Thyroid gland (tissue), 4 donors: ENCODE measurements around the gene NBDY. TPM values are rescaled to one million over a fixed set of nuclear protein-coding genes. Genes with fewer than 3 reads are reported as not detected.
A peak's percentile ranks its signal among the peaks of the same experiment; 100 is the strongest.

ENCODE experiments used
- DNase-seq, 2 donors: peaks; one replicate each; pipeline ENCODE4 v3.0.0-alpha.2; 2019
- H3K27ac ChIP-seq, 3 donors: fragments of 200-600 bp; sonication (generic); 1 replicate in 2 of 3; 2 replicates in 1 of 3; pipeline ENCODE4 v1.5.1; 2016 to 2019; ENCODE audit warnings: mild to moderate bottlenecking in 1 of 3, moderate library complexity in 1 of 3
- H3K27me3 ChIP-seq: fragments of 200-600 bp; sonication (generic); one replicate; pipeline ENCODE4 v1.5.1; 2019
- H3K36me3 ChIP-seq, 2 donors: fragments of 200-600 bp; sonication (generic); one replicate each; pipeline ENCODE4 v1.5.1; 2016 to 2019
- H3K4me1 ChIP-seq, 2 donors: fragments of 200-600 bp; sonication (generic); one replicate each; pipeline ENCODE4 v1.5.1; 2017 to 2019
- H3K4me3 ChIP-seq, 3 donors: fragments of 200-600 bp; sonication (generic); replicated peaks in 1 of 3; 1 replicate in 2 of 3; 2 replicates in 1 of 3; pipeline ENCODE4 v1.5.1; 2016; ENCODE audit warnings: mild to moderate bottlenecking in 1 of 3
- H3K9me3 ChIP-seq: fragments of 200-600 bp; sonication (generic); one replicate; pipeline ENCODE4 v1.5.1; 2017
- CTCF ChIP-seq, 6 experiments: fragments of 200-600 bp in 3 of 6; fragments of 450-650 bp in 3 of 6; sonication (generic) in 3 of 6; IDR thresholded peaks; one replicate each; pipeline ENCODE4 v1.5.1; 2016 to 2019; ENCODE audit warnings: antibody characterized with exemption in 6 of 6, mild to moderate bottlenecking in 2 of 6, inconsistent platforms in 1 of 6, moderate library complexity in 1 of 6
- POLR2A ChIP-seq, 2 donors: fragments of 450-650 bp; IDR thresholded peaks; one replicate each; pipeline ENCODE4 v1.6.1; 2017; ENCODE audit warnings: antibody characterized with exemption in 2 of 2, mild to moderate bottlenecking in 2 of 2, moderate library complexity in 1 of 2
- WGBS, 2 donors: methylation state at CpG; one replicate each; pipeline ENCODE4 v1.1.5; 2017; 5-methylcytosine and 5-hydroxymethylcytosine counted together
- intact Hi-C: fragments of 100-400 bp; cut with DNase I; formaldehyde crosslinking; loops from one replicate; pipeline ENCODE4 v1.15.1; 2023
- total RNA-seq, 4 donors: library from RNA; depleted of rRNA; stranded (reverse); fragments of >200 nt; gene quantifications; one replicate each; pipeline ENCODE4 v1.2.3, GENCODE V29; 2016

Gene NBDY
- total RNA-seq, 4 donors from 2014 or later: 14.7 to 35.7 (median 17.2) TPM

DNA sequence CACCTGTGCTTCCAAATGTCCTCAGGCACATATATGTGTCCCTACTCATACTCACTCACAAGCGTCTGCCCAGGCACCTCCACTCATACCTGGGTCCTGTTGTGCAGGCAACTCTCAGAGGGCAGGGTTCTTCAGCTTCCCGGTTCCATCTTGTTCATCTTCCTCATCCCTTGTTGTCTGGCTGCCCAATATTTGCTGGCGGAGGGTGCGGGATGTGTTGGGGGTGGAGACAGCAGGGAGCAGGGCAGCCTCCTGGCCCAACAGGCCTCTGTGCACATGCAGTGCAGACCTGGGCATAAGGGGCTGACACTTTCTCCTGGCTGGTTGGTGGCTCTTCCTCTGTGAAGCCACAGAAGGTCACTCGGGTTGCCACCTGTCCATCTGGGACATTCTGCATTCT, 32.1 kb downstream of the NBDY start:
- Histone ChIP-seq H3K27me3 (no peaks in the 10 kb centered on the region), H3K4me1 (peaks cover 8 to 12% of the 10 kb centered on the region in 2 donors), H3K4me3 (no peak overlapping the region), H3K9me3 (no peaks in the 10 kb centered on the region), H3K27ac (no peak overlapping the region), H3K36me3 (no peaks in the 10 kb centered on the region)
- intact Hi-C loops: no loop called here
- TF ChIP-seq CTCF (IDR thresholded peaks at IDR 0.05): no peak
- no peak for TF ChIP-seq POLR2A (IDR thresholded peaks at IDR 0.05)
- 93 to 98% methylated on average over 5 of the region's 5 CpGs for WGBS, 2 donors
- DNase-seq: no peak

GRCh38 chrX:56762220-56762619, 33.2 kb downstream of the NBDY start:
- 58 to 73% methylated on average over 3 of the region's 3 CpGs for WGBS, 2 donors

GRCh38 chrX:56762707-56763555, 33.9 kb downstream of the NBDY start:
- Histone ChIP-seq H3K36me3 (no peaks in the 10 kb centered on the region), H3K27me3 (no peaks in the 10 kb centered on the region), H3K4me3 (no peak overlapping the region), H3K9me3 (no peaks in the 10 kb centered on the region), H3K4me1 (peaks cover 8 to 16% of the 10 kb centered on the region in 2 donors), H3K27ac (no peak overlapping the region)
- TF ChIP-seq POLR2A (IDR thresholded peaks at IDR 0.05): no peak
- no peak for TF ChIP-seq CTCF (IDR thresholded peaks at IDR 0.05)
- no peak for DNase-seq
- intact Hi-C loops: no loop called here
- WGBS, 2 donors: 78 to 86% methylated on average over 3 to 6 of the region's 6 CpGs

More at GRCh38 chrX:56762220-56762619, 33.2 kb downstream of the NBDY start:
- no peaks in the 10 kb centered on the region for H3K36me3 ChIP-seq
- peaks cover 8 to 16% of the 10 kb centered on the region in 2 donors for H3K4me1 ChIP-seq
- no peak overlapping the region for H3K27ac ChIP-seq
- H3K9me3 ChIP-seq: no peaks in the 10 kb centered on the region
- TF ChIP-seq POLR2A (IDR thresholded peaks at IDR 0.05): no peak
- no peak for TF ChIP-seq CTCF (IDR thresholded peaks at IDR 0.05)
- no peak overlapping the region for H3K4me3 ChIP-seq
- DNase-seq: no peak
- H3K27me3 ChIP-seq: no peaks in the 10 kb centered on the region
- intact Hi-C loops: no loop called here

DNA sequence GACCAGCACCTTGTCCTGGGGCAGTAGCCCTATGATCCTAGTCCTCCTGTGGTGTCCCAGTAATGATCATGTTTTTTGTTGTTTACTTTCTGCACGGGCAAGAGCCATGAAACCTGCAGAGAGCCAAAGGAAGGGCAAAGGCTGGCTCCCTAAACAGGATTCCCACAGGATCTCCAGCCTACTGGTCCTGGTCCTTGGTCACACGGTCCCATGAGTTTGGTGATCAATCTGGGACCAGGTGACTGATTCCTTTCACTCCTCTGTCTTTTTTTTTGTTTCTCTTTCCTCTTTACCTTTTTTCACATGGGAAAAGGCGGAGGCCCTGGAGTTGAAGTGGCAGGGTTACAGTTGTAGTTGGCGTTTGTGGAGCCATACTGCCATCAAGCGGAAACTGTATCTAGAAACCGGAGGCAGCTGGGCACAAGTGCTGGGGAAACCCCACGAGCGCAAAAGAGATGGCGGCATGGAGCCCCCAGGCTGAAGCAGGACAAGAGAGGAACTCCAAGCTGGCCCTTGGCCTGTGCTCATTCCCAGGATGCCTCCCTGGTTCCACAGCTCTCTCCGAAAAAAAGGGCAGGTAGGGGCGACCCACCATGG, 34.6 kb downstream of the NBDY start:
- intact Hi-C loops: no loop called here
- H3K27ac ChIP-seq: peak overlapping the region in 2 of 3 donors; percentile 75 to 83
- no peak for DNase-seq
- H3K4me3 ChIP-seq: peak overlapping the region in 1 of 3 donors; percentile 42
- H3K9me3 ChIP-seq: no peaks in the 10 kb centered on the region
- TF ChIP-seq CTCF (IDR thresholded peaks at IDR 0.05) (peak in 2 of 6 experiments; percentile 57 to 70), POLR2A (IDR thresholded peaks at IDR 0.05) (no peak)
- H3K36me3 ChIP-seq: no peaks in the 10 kb centered on the region
- WGBS, 2 donors: 73 to 80% methylated on average over 7 to 9 of the region's 11 CpGs
- no peaks in the 10 kb centered on the region for H3K27me3 ChIP-seq
- H3K4me1 ChIP-seq: peaks cover 8 to 16% of the 10 kb centered on the region in 2 donors
